ENCODE data around the gene CTNNA1. TPM values are rescaled to one million over a fixed set of nuclear protein-coding genes. Genes with fewer than 3 reads are reported as not detected.

The CTNNA1 gene
- total and polyA plus RNA-seq, 9 of the 15 experiments (the other 6 are each of a cell fraction or from before 2014, with no cell fraction given) = 29.6 to 117 (median 89.1) TPM

- DNase-seq (ENCODE audit: extremely low read depth in 1 of 4, low spot score in 3 of 4) = no peak
- BruUV-seq (replicated peaks) = no TSS peak
- Histone ChIP-seq H3K36me3 (ENCODE audit: control insufficient read depth, insufficient read depth, low read length) (no peaks in the 10 kb centered on the region; the same call in 2 of the 3 replicates), H3K9ac (ENCODE audit: insufficient read depth in 1 of 2, low read depth in 2 of 2, low read length in 2 of 2) (no peak overlapping the region), H3K27ac (ENCODE audit: extremely low read depth, low read depth, low read length) (no peak overlapping the region), H3K27me3 (ENCODE audit: control insufficient read depth in 2 of 2, insufficient read depth in 2 of 2, low read length in 2 of 2) (no peaks in the 10 kb centered on the region), H2AFZ (ENCODE audit: low read depth, low read length) (no peak overlapping the region), H3K4me2 (ENCODE audit: insufficient read depth, low read length) (no peak overlapping the region), H4K20me1 (replicated peaks; ENCODE audit: control insufficient read depth, insufficient read depth, low read length) (peaks cover 10% of the 10 kb centered on the region; the same call in 1 of the 2 replicates), H3K4me1 (replicated peaks in 1 of 2; ENCODE audit: control insufficient read depth in 2 of 2, insufficient read depth in 2 of 2, low read length in 2 of 2) (no peaks in the 10 kb centered on the region; a peak in 1 of 5 replicates), H3K9me3 (replicated peaks; ENCODE audit: control insufficient read depth, insufficient read depth, low read depth, low read length) (no peaks in the 10 kb centered on the region), H3K9me1 (ENCODE audit: control insufficient read depth, insufficient read depth, low read length) (no peaks in the 10 kb centered on the region), H3K4me3 (no peak overlapping the region), H3K79me2 (ENCODE audit: control insufficient read depth, insufficient read depth, low read length) (peaks cover 2% of the 10 kb centered on the region; the same call in 1 of the 3 replicates)
- TF ChIP-seq SNAPC5 (CRISPR knock-in tag; IDR thresholded peaks at IDR 0.05) (no peak), SRSF1 (IDR thresholded peaks at IDR 0.05; ENCODE audit: low read depth, low read length) (no peak), ZNF589 (CRISPR knock-in tag; IDR thresholded peaks at IDR 0.05; ENCODE audit: low read depth) (no peak), MCM5 (IDR thresholded peaks at IDR 0.05; ENCODE audit: low read depth) (no peak), ZNF23 (CRISPR knock-in tag; IDR thresholded peaks at IDR 0.05) (no peak), HNRNPK (IDR thresholded peaks at IDR 0.05; ENCODE audit: low read depth, low read length, poor library complexity, severe bottlenecking) (no peak), RBM17 (IDR thresholded peaks at IDR 0.05; ENCODE audit: borderline replicate concordance, low read depth, low read length) (no peak)
- CTCF ChIA-PET (ENCODE audit: low intra/inter-chr PET ratio) = no interaction called here
- POLR2A ChIA-PET = no interaction called here
- 58% methylated on average over 3 of the region's 3 CpGs for WGBS (ENCODE audit: insufficient coverage, low coverage, missing lambda C conversion rate)
- FAIRE-seq = no peak
- in situ Hi-C loops (cut with MboI) (no loop called here), intact Hi-C loops (cut with micrococcal nuclease) (no loop called here)
- ATAC-seq = no peak
These were observed 122.7 kb downstream of the CTNNA1 start for GRCh38 chr5:138875946-138876345.

Measured in K562 (cell line).